ENCODE data around the gene FXYD1.

The FXYD1 gene

GRCh38 chr19:35176181-35176570 lies 37.6 kb downstream of the FXYD1 start:
- TF ChIP-seq SNAI2 (CRISPR knock-in tag; IDR thresholded peaks at IDR 0.05) (no peak), BACH2 (CRISPR knock-in tag; IDR thresholded peaks at IDR 0.05; ENCODE audit: borderline replicate concordance) (no peak), ZFP3 (CRISPR knock-in tag; IDR thresholded peaks at IDR 0.05) (no peak), CSDC2 (CRISPR knock-in tag; IDR thresholded peaks at IDR 0.05) (no peak), PATZ1 (CRISPR knock-in tag; IDR thresholded peaks at IDR 0.05; ENCODE audit: borderline replicate concordance) (no peak), GLIS3 (CRISPR knock-in tag; IDR thresholded peaks at IDR 0.05) (no peak), ARNTL (CRISPR knock-in tag; IDR thresholded peaks at IDR 0.05; ENCODE audit: borderline replicate concordance, low read depth) (no peak), ZFP30 (CRISPR knock-in tag; IDR thresholded peaks at IDR 0.05) (no peak), PPARA (CRISPR knock-in tag; IDR thresholded peaks at IDR 0.05; ENCODE audit: borderline replicate concordance) (no peak), ZNF8 (CRISPR knock-in tag; IDR thresholded peaks at IDR 0.05) (no peak), TSHZ2 (CRISPR knock-in tag; IDR thresholded peaks at IDR 0.05) (no peak), TOX (CRISPR knock-in tag; IDR thresholded peaks at IDR 0.05; ENCODE audit: borderline replicate concordance) (no peak), RARB (CRISPR knock-in tag; IDR thresholded peaks at IDR 0.05) (no peak), ZNF565 (CRISPR knock-in tag; conservative IDR thresholded peaks at IDR 0.05; ENCODE audit: low read depth) (no peak), CSRNP3 (CRISPR knock-in tag; IDR thresholded peaks at IDR 0.05) (no peak), ZNF70 (CRISPR knock-in tag; IDR thresholded peaks at IDR 0.05) (no peak)
- no peak for ATAC-seq

DNA sequence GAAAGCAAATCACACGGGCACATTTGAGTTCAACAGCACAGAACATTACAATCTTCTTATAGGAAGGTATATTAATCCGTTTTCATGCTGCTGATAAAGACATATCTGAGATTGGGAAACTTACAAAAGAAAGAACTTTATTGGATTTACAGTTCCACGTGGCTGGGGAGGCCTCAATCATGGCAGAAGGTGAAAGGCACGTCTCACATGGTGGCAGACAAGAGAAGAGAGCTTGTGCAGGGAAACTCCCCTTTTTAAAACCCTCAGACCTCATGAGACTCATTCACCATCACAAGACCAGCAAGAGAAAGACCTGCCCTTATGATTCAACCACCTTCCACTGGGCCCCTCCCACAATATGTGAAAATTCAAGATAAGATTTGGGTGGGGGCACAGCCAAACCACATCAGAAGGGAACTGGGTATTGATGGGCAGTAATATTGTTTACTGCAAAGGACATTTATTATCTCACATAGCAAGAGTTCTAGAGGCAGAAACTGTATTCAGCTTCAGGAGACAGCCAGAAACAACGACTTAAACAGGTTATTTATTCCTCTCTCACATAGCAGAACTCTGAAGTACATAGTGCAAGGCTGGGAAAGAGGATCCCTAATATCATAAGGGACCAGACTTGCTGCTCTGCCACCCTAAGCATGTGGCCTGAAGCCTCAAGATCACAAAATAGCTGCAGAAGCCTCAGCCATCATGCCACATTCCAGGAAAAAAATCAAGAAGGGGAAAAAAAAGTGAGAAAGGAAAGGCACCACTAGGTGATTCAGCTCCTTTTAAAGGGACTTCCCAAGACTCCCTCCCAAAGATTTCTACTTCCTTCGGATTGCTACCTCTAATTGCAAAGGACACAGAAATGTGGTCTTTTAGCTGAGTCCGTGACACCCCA lies 39.0 kb downstream of the FXYD1 start:
- TF ChIP-seq ISL1 (CRISPR knock-in tag; IDR thresholded peaks at IDR 0.05) (no peak), TCF4 (CRISPR knock-in tag; IDR thresholded peaks at IDR 0.05; ENCODE audit: borderline replicate concordance) (no peak)
- TF ChIP-seq, protein P1, sequence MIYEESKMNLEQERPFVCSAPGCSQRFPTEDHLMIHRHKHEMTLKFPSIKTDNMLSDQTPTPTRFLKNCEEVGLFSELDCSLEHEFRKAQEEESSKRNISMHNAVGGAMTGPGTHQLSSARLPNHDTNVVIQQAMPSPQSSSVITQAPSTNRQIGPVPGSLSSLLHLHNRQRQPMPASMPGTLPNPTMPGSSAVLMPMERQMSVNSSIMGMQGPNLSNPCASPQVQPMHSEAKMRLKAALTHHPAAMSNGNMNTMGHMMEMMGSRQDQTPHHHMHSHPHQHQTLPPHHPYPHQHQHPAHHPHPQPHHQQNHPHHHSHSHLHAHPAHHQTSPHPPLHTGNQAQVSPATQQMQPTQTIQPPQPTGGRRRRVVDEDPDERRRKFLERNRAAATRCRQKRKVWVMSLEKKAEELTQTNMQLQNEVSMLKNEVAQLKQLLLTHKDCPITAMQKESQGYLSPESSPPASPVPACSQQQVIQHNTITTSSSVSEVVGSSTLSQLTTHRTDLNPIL (CRISPR knock-in tag; IDR thresholded peaks at IDR 0.05; ENCODE audit: low read depth), result no peak
- ATAC-seq, result no peak

GRCh38 chr19:35178701-35179100 lies 40.1 kb downstream of the FXYD1 start:
- TF ChIP-seq CSDC2 (CRISPR knock-in tag; IDR thresholded peaks at IDR 0.05) (no peak), ZFP3 (CRISPR knock-in tag; IDR thresholded peaks at IDR 0.05) (no peak), ARNTL (CRISPR knock-in tag; IDR thresholded peaks at IDR 0.05; ENCODE audit: borderline replicate concordance, low read depth) (no peak), ZNF8 (CRISPR knock-in tag; IDR thresholded peaks at IDR 0.05) (no peak), ESRRG (CRISPR knock-in tag; IDR thresholded peaks at IDR 0.05) (no peak), PATZ1 (CRISPR knock-in tag; IDR thresholded peaks at IDR 0.05; ENCODE audit: borderline replicate concordance) (no peak), BACH2 (CRISPR knock-in tag; IDR thresholded peaks at IDR 0.05; ENCODE audit: borderline replicate concordance) (no peak), ZC3H10 (CRISPR knock-in tag; IDR thresholded peaks at IDR 0.05) (no peak), GLIS3 (CRISPR knock-in tag; IDR thresholded peaks at IDR 0.05) (no peak), ZNF565 (CRISPR knock-in tag; conservative IDR thresholded peaks at IDR 0.05; ENCODE audit: low read depth) (no peak), RARB (CRISPR knock-in tag; IDR thresholded peaks at IDR 0.05) (no peak)
- TF ChIP-seq, protein P2, sequence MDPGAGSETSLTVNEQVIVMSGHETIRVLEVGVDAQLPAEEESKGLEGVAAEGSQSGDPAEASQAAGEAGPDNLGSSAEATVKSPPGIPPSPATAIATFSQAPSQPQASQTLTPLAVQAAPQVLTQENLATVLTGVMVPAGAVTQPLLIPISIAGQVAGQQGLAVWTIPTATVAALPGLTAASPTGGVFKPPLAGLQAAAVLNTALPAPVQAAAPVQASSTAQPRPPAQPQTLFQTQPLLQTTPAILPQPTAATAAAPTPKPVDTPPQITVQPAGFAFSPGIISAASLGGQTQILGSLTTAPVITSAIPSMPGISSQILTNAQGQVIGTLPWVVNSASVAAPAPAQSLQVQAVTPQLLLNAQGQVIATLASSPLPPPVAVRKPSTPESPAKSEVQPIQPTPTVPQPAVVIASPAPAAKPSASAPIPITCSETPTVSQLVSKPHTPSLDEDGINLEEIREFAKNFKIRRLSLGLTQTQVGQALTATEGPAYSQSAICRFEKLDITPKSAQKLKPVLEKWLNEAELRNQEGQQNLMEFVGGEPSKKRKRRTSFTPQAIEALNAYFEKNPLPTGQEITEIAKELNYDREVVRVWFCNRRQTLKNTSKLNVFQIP (CRISPR knock-in tag; IDR thresholded peaks at IDR 0.05; ENCODE audit: borderline replicate concordance, low read depth), result no peak
- ATAC-seq, result no peak

All from SK-N-SH treated with all-trans-retinoic acid at 6 μM for 48 hours (cell line).